Stimulated activated CD8-positive, alpha-beta memory T cell treated with anti-CD3 and anti-CD28 coated beads, Interleukin-12 subunit alpha, Interleukin-12 subunit beta, amount 100 ng/mL, for 24 hours (primary cell): ENCODE measurements around the gene SPTAN1.
"Not testable (repeated sequence)": the region's sequence is repeated elsewhere in the genome, so short reads cannot be mapped to it uniquely, and the experiment has no call there.

Experiments
- DNase-seq: peaks from one replicate; pipeline ENCODE4 v3.0.0-alpha.2; 2020; ENCODE audit errors: extremely low read depth

The SPTAN1 gene

DNA sequence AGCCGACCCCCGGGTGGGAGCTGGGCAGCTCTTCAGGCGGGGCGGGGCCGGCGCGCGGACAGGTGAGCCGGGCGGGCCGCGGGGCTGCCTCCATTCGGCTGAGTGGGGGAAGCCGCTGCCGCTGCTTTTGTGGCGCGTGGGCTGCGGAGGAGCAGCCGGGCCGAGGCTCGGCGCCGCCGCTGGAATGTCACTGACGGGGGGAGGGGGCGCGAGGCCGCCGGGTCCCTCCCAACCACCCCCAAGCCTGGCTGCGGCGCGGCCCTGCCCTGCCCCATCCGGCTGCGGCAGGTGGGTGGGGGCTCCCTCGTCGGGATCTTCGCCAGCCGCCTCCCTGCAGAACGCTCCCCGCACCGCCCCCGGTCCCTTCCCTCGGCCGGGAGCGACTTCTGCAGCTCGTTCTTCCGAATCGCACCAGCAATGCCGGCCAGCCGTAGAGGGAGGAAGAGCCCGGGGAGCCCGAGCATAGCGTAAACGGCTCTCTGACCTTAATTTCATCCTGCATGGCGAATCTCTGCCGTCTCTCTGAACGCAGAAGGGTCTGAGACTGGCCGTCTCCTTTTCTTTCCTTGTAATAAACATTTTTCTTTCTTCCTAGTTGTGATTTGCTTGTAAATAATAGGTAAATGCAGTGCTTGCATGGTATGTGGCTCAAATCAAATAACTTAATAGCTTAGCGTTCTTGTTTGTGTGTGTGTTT, 505 bp downstream of the SPTAN1 start:
- peak; percentile 16 for DNase-seq

DNA sequence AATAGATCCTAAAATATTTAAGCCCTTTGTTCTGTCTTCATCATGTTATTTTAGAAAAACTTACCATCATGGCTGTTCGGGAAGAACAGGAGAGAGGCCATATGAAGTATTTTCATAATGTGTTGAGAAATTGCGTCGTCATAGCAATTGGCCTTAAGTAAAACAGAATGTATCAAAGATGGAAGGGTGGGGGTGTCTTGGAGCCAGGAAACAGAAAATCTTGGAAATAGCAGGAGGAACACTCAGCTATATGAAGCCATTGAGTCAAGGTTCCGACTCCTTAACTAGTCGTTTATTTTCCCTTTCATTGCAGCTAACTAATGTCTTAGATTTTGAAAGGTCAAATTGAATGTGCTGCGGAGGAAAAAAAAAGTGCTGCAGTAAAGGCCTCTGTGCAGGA, 1.3 kb downstream of the SPTAN1 start:
- DNase-seq: no peak

GRCh38 chr9:128554155-128554862, 1.9 kb downstream of the SPTAN1 start:
- no peak for DNase-seq

DNA sequence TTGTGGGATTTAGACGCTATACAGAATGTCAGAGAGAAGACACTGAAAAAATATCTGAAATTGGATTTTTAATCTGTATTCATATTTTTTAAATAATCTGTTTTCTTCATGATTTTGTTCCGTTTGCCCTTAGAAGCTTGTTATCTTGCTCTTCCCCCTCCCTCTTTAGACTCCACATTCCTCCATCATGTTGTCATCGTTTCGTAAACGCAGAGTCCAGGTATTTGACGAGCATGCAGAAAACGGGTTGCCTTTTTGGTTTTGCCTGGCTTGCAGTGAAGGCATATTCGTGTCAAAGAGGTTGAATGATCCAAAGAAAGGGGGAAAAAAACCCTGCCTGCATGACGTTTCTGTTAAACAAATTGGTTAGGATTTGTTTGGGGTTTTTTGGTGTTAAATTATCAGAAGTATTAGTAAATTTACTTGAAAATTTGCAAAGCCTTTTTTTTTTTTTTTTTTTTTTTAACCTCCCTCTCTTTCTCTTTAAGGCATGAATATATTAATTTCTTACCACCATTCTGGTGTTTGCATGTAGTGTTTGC, 2.9 kb downstream of the SPTAN1 start:
- DNase-seq: no peak

DNA sequence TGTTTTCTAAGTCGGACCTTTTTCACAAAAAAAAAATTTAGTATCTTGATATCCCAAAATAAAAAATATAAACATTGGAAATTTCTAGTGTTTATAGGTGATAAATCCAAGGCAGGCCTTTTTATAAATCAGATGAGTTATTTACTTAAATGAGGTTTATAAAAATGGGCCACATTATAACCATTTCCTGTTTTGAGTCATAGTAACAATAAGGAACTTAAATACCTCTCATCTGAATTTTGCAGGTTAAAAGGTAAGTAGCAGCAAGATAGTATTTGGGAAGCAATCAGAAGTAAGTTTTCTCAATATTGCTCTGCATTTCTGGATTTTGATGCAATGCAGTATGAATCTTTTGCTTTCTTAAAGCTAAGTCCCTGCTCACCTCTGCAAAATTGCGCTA, 3.9 kb downstream of the SPTAN1 start:
- no peak for DNase-seq

GRCh38 chr9:128556926-128557634, 4.7 kb downstream of the SPTAN1 start:
- DNase-seq: no peak

DNA sequence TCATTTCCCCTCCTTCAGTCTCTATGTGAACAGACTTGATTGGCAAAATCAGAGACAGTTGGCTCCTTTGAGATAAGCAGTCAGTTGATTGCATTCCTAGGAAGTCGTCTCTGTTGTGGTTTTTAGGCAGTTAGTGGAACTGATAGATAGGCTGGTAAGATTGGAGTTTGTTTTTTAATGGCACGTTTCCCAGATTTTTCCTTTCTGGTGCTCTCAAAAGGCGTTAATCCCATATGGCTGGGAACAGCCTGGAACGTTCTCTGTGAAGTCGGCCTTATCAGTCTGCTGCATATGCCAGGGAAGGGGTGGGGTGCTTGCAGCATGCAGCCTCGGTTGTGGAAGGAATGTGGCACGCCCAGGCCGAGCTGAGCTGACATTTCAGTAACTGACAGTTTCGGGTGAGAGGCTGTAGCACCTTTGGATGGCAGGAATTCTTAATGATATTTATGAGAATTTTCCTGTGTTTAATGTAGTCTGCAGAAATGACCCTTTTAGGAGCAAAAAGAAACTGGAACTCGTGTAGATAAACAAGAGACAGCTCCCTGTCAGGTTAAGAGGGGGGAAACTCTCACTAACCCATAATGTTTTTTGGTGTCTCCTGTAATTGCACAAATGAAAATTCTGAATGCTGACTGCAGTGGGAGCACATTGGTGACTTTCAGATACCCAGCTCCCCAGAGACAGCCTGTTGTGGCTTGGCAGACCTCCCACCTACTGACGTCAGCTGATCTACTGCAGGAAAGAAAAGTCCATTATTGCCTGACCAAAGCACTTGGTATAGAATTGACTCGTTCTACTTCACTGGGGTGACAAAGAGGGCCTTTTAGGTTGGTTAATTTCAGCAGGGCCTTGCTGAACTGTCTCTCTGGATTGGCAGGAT, 6.3 kb downstream of the SPTAN1 start:
- no peak for DNase-seq

DNA sequence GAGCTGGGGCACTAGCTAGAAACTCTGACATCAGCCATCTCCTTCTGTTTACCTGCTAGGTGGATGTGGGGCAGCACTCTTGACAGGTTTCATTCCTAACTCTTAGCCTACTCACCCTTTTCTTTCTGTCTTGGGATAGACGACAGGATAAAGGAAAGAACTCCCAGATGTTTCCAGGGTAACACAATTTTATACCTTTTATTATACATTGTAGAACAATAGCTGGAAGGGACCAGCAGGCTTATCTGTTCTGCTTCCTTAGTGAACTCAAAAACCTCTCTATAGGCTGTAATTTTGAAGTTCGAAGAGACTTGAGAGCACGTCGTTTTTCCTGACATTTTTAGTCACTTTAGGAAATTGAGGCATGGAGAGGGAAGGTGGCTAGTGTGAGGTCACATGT, 13.2 kb downstream of the SPTAN1 start:
- DNase-seq: no peak

GRCh38 chr9:128568470-128569078, 16.2 kb downstream of the SPTAN1 start:
- DNase-seq: no peak

GRCh38 chr9:128575469-128575868, 23.1 kb downstream of the SPTAN1 start:
- DNase-seq: no peak

GRCh38 chr9:128575916-128576315, 23.5 kb downstream of the SPTAN1 start:
- DNase-seq: no peak

DNA sequence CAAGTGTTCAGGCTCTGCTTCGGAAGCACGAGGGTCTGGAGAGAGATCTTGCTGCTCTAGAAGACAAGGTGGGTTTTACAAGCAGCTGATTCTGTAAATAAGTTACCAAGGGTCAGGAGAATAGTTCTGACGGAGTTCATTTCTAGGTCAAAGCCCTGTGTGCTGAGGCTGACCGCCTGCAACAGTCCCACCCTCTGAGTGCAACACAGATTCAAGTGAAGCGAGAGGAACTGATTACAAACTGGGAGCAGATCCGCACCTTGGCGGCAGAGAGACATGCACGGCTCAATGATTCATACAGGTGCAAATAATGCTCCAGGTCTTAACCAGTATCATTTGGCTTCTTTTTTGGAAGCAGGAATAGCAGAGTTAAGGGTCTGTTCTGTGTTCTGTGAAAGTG, 24.8 kb downstream of the SPTAN1 start:
- DNase-seq: no peak

- DNase-seq: no peak
Measured at GRCh38 chr9:128579194-128579593, 26.8 kb downstream of the SPTAN1 start.

DNA sequence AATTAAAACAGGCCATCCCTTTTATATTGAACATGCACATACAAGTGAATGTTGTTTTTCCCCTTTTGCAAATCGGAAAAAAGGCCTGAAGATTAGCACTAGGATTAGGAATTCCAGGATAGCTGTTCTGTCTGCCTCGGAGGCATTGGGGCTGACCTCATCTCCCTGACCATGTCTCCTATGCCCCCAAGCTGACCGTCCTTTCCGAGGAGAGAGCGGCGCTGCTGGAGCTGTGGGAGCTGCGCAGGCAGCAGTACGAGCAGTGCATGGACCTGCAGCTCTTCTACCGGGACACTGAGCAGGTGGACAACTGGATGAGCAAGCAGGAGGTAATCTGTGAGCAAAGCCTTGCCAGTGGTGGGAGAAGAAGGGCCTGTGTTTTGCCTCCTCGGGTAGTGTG, 28.3 kb downstream of the SPTAN1 start:
- no peak for DNase-seq

DNA sequence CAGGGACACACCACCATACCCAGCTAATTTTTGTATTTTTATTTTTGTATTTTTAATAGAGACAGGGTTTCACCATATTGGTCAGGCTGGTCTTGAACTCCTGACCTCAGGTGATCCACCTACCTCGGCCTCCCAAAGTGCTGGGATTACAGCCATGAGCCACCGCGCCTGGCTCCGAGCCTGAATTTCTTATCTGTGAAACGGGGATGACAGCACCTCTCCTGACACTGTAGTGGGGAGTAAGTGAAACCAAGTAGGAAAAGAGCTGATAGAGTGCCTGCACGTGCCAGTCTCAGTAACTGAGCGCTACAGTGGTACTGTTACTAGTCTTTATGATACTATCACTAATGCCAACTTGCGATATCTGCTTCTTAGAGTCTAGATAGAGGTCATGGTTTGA, 32.8 kb downstream of the SPTAN1 start:
- not testable (repeated sequence) for DNase-seq

GRCh38 chr9:128586934-128587333, 34.5 kb downstream of the SPTAN1 start:
- DNase-seq: not testable (repeated sequence)

- DNase-seq: no peak
Measured at GRCh38 chr9:128587453-128587852, 35.1 kb downstream of the SPTAN1 start.

GRCh38 chr9:128588581-128589233, 36.3 kb downstream of the SPTAN1 start:
- DNase-seq: no peak

DNA sequence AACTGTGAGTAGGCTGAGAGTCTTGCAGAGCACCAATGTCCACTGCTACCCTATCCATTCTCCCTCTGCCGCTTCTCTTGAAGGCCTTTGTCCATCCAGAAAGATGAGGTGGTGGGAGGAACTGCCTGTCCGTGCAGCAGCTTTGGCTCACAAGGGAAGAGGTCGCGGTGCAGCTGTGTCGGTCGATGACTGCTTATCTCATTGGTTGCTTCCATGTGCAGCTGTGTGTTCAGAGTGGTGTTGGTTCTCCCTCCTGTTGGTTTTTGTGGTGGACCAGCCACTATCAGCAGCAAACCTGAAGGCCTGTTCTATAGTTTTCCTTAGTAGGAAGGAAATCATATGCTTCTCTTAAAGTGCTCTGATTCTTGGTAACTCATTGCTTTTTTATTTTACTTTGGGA, 40.7 kb downstream of the SPTAN1 start:
- no peak for DNase-seq

GRCh38 chr9:128593856-128594255, 41.5 kb downstream of the SPTAN1 start:
- no peak for DNase-seq

DNA sequence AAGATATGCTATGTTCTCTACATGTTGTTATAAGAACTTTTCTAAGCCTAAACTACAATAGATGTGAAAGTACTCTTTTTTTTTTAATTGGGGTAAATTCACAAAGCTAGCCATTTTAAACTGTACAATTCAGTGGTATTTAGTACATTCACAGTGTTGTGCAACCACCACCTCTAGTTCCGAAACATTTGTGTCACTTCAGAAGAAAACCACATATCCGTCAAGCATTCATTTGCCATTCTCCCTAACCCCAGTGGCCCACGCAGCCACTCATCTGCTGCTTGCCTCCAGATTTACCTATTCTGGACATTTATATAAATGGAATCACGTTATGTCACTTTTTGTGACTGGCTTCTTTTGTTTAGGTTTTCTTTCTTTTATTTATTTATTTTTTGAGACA, 43.1 kb downstream of the SPTAN1 start:
- DNase-seq: no peak
